SKM-1 (cell line): Measurements from ENCODE around the gene ZNF423.

Source experiments
- DNase-seq: peaks from one replicate; lab custom pipeline; 2025; ENCODE audit not compliant: unreplicated experiment; lab: John Stamatoyannopoulos, UW

ZNF423 gene

GRCh38 chr16:49649013-49649765 lies 206.7 kb downstream of the ZNF423 start:
- no peak for DNase-seq

- DNase-seq: no peak
Measured at GRCh38 chr16:49647673-49648072, 208.2 kb downstream of the ZNF423 start.

GRCh38 chr16:49645263-49645662 lies 210.6 kb downstream of the ZNF423 start:
- no peak for DNase-seq

- DNase-seq: no peak
Measured at GRCh38 chr16:49644145-49644463, 211.8 kb downstream of the ZNF423 start.

- DNase-seq: no peak
Measured at GRCh38 chr16:49643429-49644144, 212.3 kb downstream of the ZNF423 start.

- no peak for DNase-seq
Measured at GRCh38 chr16:49641250-49641649, 214.7 kb downstream of the ZNF423 start.

GRCh38 chr16:49640581-49640980 lies 215.3 kb downstream of the ZNF423 start:
- DNase-seq: no peak

- DNase-seq: no peak
Measured at GRCh38 chr16:49639739-49640431, 216.0 kb downstream of the ZNF423 start.

- no peak for DNase-seq
Measured at GRCh38 chr16:49638673-49639610, 217.0 kb downstream of the ZNF423 start.

GRCh38 chr16:49637933-49638672 lies 217.8 kb downstream of the ZNF423 start:
- DNase-seq: no peak

GRCh38 chr16:49637511-49637910 lies 218.4 kb downstream of the ZNF423 start:
- no peak for DNase-seq

GRCh38 chr16:49636608-49637007 lies 219.3 kb downstream of the ZNF423 start:
- DNase-seq: no peak

- no peak for DNase-seq
Measured at GRCh38 chr16:49635591-49636581, 220.0 kb downstream of the ZNF423 start.

GRCh38 chr16:49635009-49635350 lies 220.9 kb downstream of the ZNF423 start:
- no peak for DNase-seq

- no peak for DNase-seq
Measured at GRCh38 chr16:49634235-49635008, 221.5 kb downstream of the ZNF423 start.

- DNase-seq: no peak
Measured at GRCh38 chr16:49632795-49633184, 223.1 kb downstream of the ZNF423 start.

- DNase-seq: no peak
Measured at GRCh38 chr16:49632086-49632794, 223.7 kb downstream of the ZNF423 start.
